ENCODE data around the gene CD83.

DNA sequence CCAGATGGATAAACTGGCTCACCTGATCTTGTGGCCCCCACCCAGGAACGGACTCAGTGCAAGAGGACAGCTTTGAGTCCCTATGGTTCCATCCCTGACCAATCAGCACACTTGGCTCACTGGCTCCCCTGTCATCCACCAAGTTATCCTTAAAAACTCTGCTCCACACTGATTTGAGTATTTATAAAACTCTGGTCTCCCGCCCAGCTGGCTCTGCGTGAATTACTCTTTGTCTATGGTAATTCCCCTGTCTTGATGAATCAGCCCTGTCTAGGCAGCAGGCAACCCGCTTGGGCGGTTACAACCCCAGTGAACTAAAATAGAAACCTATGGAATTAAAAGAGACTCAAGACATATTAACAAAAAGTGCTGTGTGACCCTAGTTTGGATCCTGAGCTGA is 38.1 kb upstream of the CD83 start:
- TF ChIP-seq, protein P1, sequence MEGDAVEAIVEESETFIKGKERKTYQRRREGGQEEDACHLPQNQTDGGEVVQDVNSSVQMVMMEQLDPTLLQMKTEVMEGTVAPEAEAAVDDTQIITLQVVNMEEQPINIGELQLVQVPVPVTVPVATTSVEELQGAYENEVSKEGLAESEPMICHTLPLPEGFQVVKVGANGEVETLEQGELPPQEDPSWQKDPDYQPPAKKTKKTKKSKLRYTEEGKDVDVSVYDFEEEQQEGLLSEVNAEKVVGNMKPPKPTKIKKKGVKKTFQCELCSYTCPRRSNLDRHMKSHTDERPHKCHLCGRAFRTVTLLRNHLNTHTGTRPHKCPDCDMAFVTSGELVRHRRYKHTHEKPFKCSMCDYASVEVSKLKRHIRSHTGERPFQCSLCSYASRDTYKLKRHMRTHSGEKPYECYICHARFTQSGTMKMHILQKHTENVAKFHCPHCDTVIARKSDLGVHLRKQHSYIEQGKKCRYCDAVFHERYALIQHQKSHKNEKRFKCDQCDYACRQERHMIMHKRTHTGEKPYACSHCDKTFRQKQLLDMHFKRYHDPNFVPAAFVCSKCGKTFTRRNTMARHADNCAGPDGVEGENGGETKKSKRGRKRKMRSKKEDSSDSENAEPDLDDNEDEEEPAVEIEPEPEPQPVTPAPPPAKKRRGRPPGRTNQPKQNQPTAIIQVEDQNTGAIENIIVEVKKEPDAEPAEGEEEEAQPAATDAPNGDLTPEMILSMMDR (IDR thresholded peaks at IDR 0.05 in 2 of 3, conservative IDR thresholded peaks at IDR 0.05 in 1 of 3; ENCODE audit: insufficient read depth in 2 of 3, low read depth in 1 of 3, low read length in 3 of 3) = no peak
- TF ChIP-seq NRF1 (conservative IDR thresholded peaks at IDR 0.05 in 1 of 2, IDR thresholded peaks at IDR 0.05 in 1 of 2) (no peak), POLR2A (conservative IDR thresholded peaks at IDR 0.05) (no peak), POLR2AphosphoS5 (IDR thresholded peaks at IDR 0.05; ENCODE audit: control insufficient read depth, insufficient read depth, low read depth, low read length) (no peak), BHLHE40 (IDR thresholded peaks at IDR 0.05; ENCODE audit: low read length) (no peak), MXI1 (IDR thresholded peaks at IDR 0.05; ENCODE audit: low read depth, low read length) (no peak), CEBPG (CRISPR knock-in tag; IDR thresholded peaks at IDR 0.05) (no peak), CEBPG (tag; conservative IDR thresholded peaks at IDR 0.05 in 1 of 2, IDR thresholded peaks at IDR 0.05 in 1 of 2) (no peak), JUN (IDR thresholded peaks at IDR 0.05; ENCODE audit: borderline replicate concordance, low read depth, low read length) (no peak), JUN (CRISPR knock-in tag; IDR thresholded peaks at IDR 0.05; ENCODE audit: borderline replicate concordance) (no peak), ZBTB9 (CRISPR knock-in tag; IDR thresholded peaks at IDR 0.05) (no peak), HCFC1 (IDR thresholded peaks at IDR 0.05; ENCODE audit: low read depth, low read length) (no peak), ZBTB1 (CRISPR knock-in tag; IDR thresholded peaks at IDR 0.05; ENCODE audit: borderline replicate concordance, low read depth) (no peak), POLR3A (IDR thresholded peaks at IDR 0.05; ENCODE audit: borderline replicate concordance, extremely low read depth, insufficient read depth, insufficient read length) (no peak), PHF8 (IDR thresholded peaks at IDR 0.05; ENCODE audit: borderline replicate concordance, low read length) (no peak)
- TF ChIP-seq, protein P2, sequence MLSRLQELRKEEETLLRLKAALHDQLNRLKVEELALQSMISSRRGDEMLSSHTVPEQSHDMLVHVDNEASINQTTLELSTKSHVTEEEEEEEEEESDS (CRISPR knock-in tag; IDR thresholded peaks at IDR 0.05) = no peak

Data from K562 (cell line).